ENCODE data around the gene DSG3. TPM values are rescaled to one million over a fixed set of nuclear protein-coding genes. Genes with fewer than 3 reads are reported as not detected.
A peak's percentile ranks its signal among the peaks of the same experiment; 100 is the strongest.

DSG3 gene
- polyA plus RNA-seq, 1 donor (not counting 4 experiments of a cell fraction or from before 2014, with no cell fraction given), result 259 TPM

DNA sequence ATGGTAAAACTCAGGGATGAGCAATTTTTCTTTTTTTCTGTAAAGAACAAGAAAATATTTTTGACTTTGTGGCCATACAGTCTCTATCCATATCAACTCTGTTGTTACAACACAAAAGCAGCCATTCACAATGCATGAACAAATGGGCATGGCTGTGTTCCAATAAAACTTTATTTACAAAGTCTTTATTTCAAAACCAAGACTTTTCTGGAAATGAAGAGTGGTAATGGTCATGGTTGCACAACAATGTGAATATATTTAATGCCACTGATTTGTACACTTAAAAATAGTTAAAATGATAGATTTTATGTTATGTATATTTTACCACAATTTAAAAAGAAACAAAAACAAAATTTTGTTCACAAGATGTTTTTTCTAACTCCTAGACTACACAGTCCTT, 1.6 kb upstream of the DSG3 start:
- FAIRE-seq, result no peak
- H2AFZ ChIP-seq (ENCODE audit: control insufficient read depth, low read length), result no peak overlapping the region

DNA sequence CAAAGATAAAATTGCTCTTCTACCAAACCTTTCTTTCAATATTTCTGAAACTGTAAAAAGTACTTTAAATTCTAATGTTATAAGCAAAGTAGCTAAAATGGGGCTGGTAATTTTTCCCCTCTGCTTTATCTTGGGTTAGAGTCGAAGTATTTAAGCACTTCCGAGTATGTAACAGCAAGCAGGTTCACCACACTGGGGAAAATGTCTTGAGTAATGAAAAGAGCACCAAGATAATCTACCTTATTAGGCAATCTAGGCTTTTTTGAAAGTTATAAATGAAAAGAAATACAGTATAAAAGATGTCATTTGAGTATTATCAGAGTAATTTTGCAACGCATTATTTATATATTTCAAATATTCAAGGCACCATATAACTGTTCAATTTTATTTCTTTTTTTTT, 687 bp upstream of the DSG3 start:
- H3K27me3 ChIP-seq (ENCODE audit: control insufficient read depth, extremely low read depth, insufficient read depth, low read length), result no peaks in the 10 kb centered on the region
- H3K27ac ChIP-seq (ENCODE audit: control insufficient read depth, insufficient read depth, low read length), result peak overlapping the region; percentile 98
- no peaks in the 10 kb centered on the region for H3K9me1 ChIP-seq (ENCODE audit: control insufficient read depth, extremely low read depth, insufficient read depth, low read length)
- no peak for FAIRE-seq
- H3K4me3 ChIP-seq (ENCODE audit: control insufficient read depth in 2 of 3, extremely low read depth in 1 of 3, insufficient read depth in 2 of 3, low read depth in 1 of 3, low read length in 3 of 3), result no peak overlapping the region
- H3K4me1 ChIP-seq (ENCODE audit: control insufficient read depth, extremely low read depth, insufficient read depth, low read length), result peaks cover 22% of the 10 kb centered on the region
- no peak for DNase-seq (ENCODE audit: low read depth, low spot score)
- no peak for TF ChIP-seq EZH2 (IDR thresholded peaks at IDR 0.05; ENCODE audit: low read length)
- TF ChIP-seq, protein P1, sequence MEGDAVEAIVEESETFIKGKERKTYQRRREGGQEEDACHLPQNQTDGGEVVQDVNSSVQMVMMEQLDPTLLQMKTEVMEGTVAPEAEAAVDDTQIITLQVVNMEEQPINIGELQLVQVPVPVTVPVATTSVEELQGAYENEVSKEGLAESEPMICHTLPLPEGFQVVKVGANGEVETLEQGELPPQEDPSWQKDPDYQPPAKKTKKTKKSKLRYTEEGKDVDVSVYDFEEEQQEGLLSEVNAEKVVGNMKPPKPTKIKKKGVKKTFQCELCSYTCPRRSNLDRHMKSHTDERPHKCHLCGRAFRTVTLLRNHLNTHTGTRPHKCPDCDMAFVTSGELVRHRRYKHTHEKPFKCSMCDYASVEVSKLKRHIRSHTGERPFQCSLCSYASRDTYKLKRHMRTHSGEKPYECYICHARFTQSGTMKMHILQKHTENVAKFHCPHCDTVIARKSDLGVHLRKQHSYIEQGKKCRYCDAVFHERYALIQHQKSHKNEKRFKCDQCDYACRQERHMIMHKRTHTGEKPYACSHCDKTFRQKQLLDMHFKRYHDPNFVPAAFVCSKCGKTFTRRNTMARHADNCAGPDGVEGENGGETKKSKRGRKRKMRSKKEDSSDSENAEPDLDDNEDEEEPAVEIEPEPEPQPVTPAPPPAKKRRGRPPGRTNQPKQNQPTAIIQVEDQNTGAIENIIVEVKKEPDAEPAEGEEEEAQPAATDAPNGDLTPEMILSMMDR (optimal IDR thresholded peaks at IDR 0.05 in 1 of 3, IDR thresholded peaks at IDR 0.05 in 1 of 3, conservative IDR thresholded peaks at IDR 0.05 in 1 of 3; ENCODE audit: extremely low read depth in 1 of 3, insufficient read depth in 2 of 3, low read length in 3 of 3), result no peak
- no peaks in the 10 kb centered on the region for H3K9me3 ChIP-seq (ENCODE audit: control insufficient read depth, low read depth, low read length)
- peak overlapping the region; percentile 76 for H3K4me2 ChIP-seq (ENCODE audit: control insufficient read depth, extremely low read depth, insufficient read depth, low read depth, low read length)
- no peak overlapping the region for H2AFZ ChIP-seq (ENCODE audit: control insufficient read depth, low read length)
- peak overlapping the region; percentile 88 for H3K9ac ChIP-seq (ENCODE audit: control insufficient read depth, extremely low read depth, insufficient read depth, low read length)
- dilution Hi-C loops (cut with MboI; ENCODE audit: extremely low pct_ligation_motif_present, low sequenced_read_pairs), result no loop called here
- H3K79me2 ChIP-seq (ENCODE audit: control insufficient read depth, insufficient read depth, low read length), result peaks cover 43% of the 10 kb centered on the region
- no peaks in the 10 kb centered on the region for H4K20me1 ChIP-seq (ENCODE audit: control insufficient read depth, extremely low read depth, insufficient read depth, low read length)
- H3K36me3 ChIP-seq (ENCODE audit: control insufficient read depth in 2 of 2, extremely low read depth in 1 of 2, insufficient read depth in 2 of 2, low read length in 2 of 2), result peaks cover 0 to 11% of the 10 kb centered on the region in 2 experiments

More for the DNA sequence above, 1.6 kb upstream of the DSG3 start:
- Histone ChIP-seq H3K4me3 (ENCODE audit: control insufficient read depth in 2 of 3, extremely low read depth in 1 of 3, insufficient read depth in 2 of 3, low read depth in 1 of 3, low read length in 3 of 3) (no peak overlapping the region), H3K9ac (ENCODE audit: control insufficient read depth, extremely low read depth, insufficient read depth, low read length) (no peak overlapping the region), H3K9me1 (ENCODE audit: control insufficient read depth, extremely low read depth, insufficient read depth, low read length) (no peaks in the 10 kb centered on the region), H4K20me1 (ENCODE audit: control insufficient read depth, extremely low read depth, insufficient read depth, low read length) (no peaks in the 10 kb centered on the region), H3K27ac (ENCODE audit: control insufficient read depth, insufficient read depth, low read length) (no peak overlapping the region), H3K27me3 (ENCODE audit: control insufficient read depth, extremely low read depth, insufficient read depth, low read length) (no peaks in the 10 kb centered on the region), H3K4me1 (ENCODE audit: control insufficient read depth, extremely low read depth, insufficient read depth, low read length) (peaks cover 27% of the 10 kb centered on the region), H3K4me2 (ENCODE audit: control insufficient read depth, extremely low read depth, insufficient read depth, low read depth, low read length) (no peak overlapping the region), H3K79me2 (ENCODE audit: control insufficient read depth, insufficient read depth, low read length) (peaks cover 34% of the 10 kb centered on the region), H3K36me3 (ENCODE audit: control insufficient read depth in 2 of 2, extremely low read depth in 1 of 2, insufficient read depth in 2 of 2, low read length in 2 of 2) (peaks cover 0 to 7% of the 10 kb centered on the region in 2 experiments), H3K9me3 (ENCODE audit: control insufficient read depth, low read depth, low read length) (no peaks in the 10 kb centered on the region)
- dilution Hi-C loops (cut with MboI; ENCODE audit: extremely low pct_ligation_motif_present, low sequenced_read_pairs), result no loop called here
- TF ChIP-seq EZH2 (IDR thresholded peaks at IDR 0.05; ENCODE audit: low read length), result no peak
- TF ChIP-seq, protein P1 (optimal IDR thresholded peaks at IDR 0.05 in 1 of 3, IDR thresholded peaks at IDR 0.05 in 1 of 3, conservative IDR thresholded peaks at IDR 0.05 in 1 of 3; ENCODE audit: extremely low read depth in 1 of 3, insufficient read depth in 2 of 3, low read length in 3 of 3), result no peak
- no peak for DNase-seq (ENCODE audit: low read depth, low spot score)
